Caki2 (cell line): ENCODE results near the gene HS3ST2. TPM values are rescaled to one million over a fixed set of nuclear protein-coding genes. Genes with fewer than 3 reads are reported as not detected.
A peak's percentile ranks its signal among the peaks of the same experiment; 100 is the strongest.
"Not testable (repeated sequence)": the region's sequence is repeated elsewhere in the genome, so short reads cannot be mapped to it uniquely, and the experiment has no call there.

Experiments
- DNase-seq: peaks from one replicate; pipeline ENCODE4 v3.0.0-alpha.2; 2015; ENCODE audit warnings: low read depth
- in situ Hi-C: cut with HindIII; loops from 2 replicates; pipeline ENCODE4 v1.10.0; 2016; ENCODE audit warnings: low sequenced_read_pairs, low pct_unique_long_range_greater_than_20kb, mixed read lengths
- total RNA-seq: library from RNA; depleted of rRNA; stranded (reverse); fragments of >200 nt; shearing (Covaris generic); gene quantifications from 2 replicates; pipeline ENCODE4 v1.2.3, GENCODE V29; 2014; ENCODE audit warnings: low replicate concordance

HS3ST2 gene
- total RNA-seq, 1 experiment from 2014 or later, result 1.2 TPM

- no peak for DNase-seq
- in situ Hi-C loops, result no loop called here
These were observed 98.7 kb downstream of the HS3ST2 start for GRCh38 chr16:22912654-22913053.

GRCh38 chr16:22915003-22915402, 101.0 kb downstream of the HS3ST2 start:
- in situ Hi-C loops, result no loop called here
- no peak for DNase-seq

- DNase-seq, result no peak
- in situ Hi-C loops, result no loop called here
These were observed 109.5 kb downstream of the HS3ST2 start for GRCh38 chr16:22923491-22923890.

GRCh38 chr16:22924492-22924891, 110.5 kb downstream of the HS3ST2 start:
- no peak for DNase-seq
- in situ Hi-C loops, result no loop called here

GRCh38 chr16:22926105-22926751, 112.3 kb downstream of the HS3ST2 start:
- DNase-seq, result no peak
- in situ Hi-C loops, result no loop called here

GRCh38 chr16:22927306-22927705, 113.3 kb downstream of the HS3ST2 start:
- no peak for DNase-seq
- in situ Hi-C loops, result no loop called here

GRCh38 chr16:22928882-22929435, 115.0 kb downstream of the HS3ST2 start:
- in situ Hi-C loops, result no loop called here
- no peak for DNase-seq

- DNase-seq, result no peak
- in situ Hi-C loops, result no loop called here
These were observed 115.5 kb downstream of the HS3ST2 start for GRCh38 chr16:22929461-22929860.

GRCh38 chr16:22932032-22932771, 118.2 kb downstream of the HS3ST2 start:
- DNase-seq, result no peak
- in situ Hi-C loops, result no loop called here

- in situ Hi-C loops, result no loop called here
- DNase-seq, result no peak
These were observed 119.2 kb downstream of the HS3ST2 start for GRCh38 chr16:22933173-22933572.

GRCh38 chr16:22934786-22935185, 120.8 kb downstream of the HS3ST2 start:
- DNase-seq, result no peak
- in situ Hi-C loops, result no loop called here

- DNase-seq, result no peak
- in situ Hi-C loops, result no loop called here
These were observed 123.2 kb downstream of the HS3ST2 start for GRCh38 chr16:22937169-22937568.

- in situ Hi-C loops, result no loop called here
- no peak for DNase-seq
These were observed 124.7 kb downstream of the HS3ST2 start for GRCh38 chr16:22938647-22939046.

- peak; percentile 92 for DNase-seq
- in situ Hi-C loops, result not testable (repeated sequence)
These were observed 125.9 kb downstream of the HS3ST2 start for GRCh38 chr16:22939744-22940363.

- in situ Hi-C loops, result no loop called here
- DNase-seq, result no peak
These were observed 128.1 kb downstream of the HS3ST2 start for GRCh38 chr16:22941970-22942501.

- DNase-seq, result no peak
- in situ Hi-C loops, result no loop called here
These were observed 128.8 kb downstream of the HS3ST2 start for GRCh38 chr16:22942811-22943210.

- in situ Hi-C loops, result no loop called here
- no peak for DNase-seq
These were observed 131.4 kb downstream of the HS3ST2 start for GRCh38 chr16:22945361-22945760.

GRCh38 chr16:22946433-22946832, 132.5 kb downstream of the HS3ST2 start:
- DNase-seq, result peak; percentile 19
- in situ Hi-C loops, result no loop called here

GRCh38 chr16:22948058-22948602, 134.2 kb downstream of the HS3ST2 start:
- DNase-seq, result no peak
- in situ Hi-C loops, result no loop called here
